ENCODE data around the gene FBN1. TPM values are rescaled to one million over a fixed set of nuclear protein-coding genes. Genes with fewer than 3 reads are reported as not detected.
A peak's percentile ranks its signal among the peaks of the same experiment; 100 is the strongest.

The FBN1 gene
- total RNA-seq, 1 donor from 2014 or later = 18.8 TPM

GRCh38 chr15:48653216-48653615 lies 7.7 kb upstream of the FBN1 start:
- no peak for FAIRE-seq

GRCh38 chr15:48652510-48653076 lies 7.1 kb upstream of the FBN1 start:
- FAIRE-seq = no peak
- no peak for DNase-seq (ENCODE audit: low spot score in 2 of 2)

More at GRCh38 chr15:48653216-48653615, 7.7 kb upstream of the FBN1 start:
- DNase-seq (ENCODE audit: low spot score in 2 of 2) = no peak

GRCh38 chr15:48650931-48651330 lies 5.4 kb upstream of the FBN1 start:
- FAIRE-seq (no peak), DNase-seq (ENCODE audit: low spot score in 2 of 2) (no peak)

GRCh38 chr15:48647962-48648361 lies 2.5 kb upstream of the FBN1 start:
- no peak for FAIRE-seq

GRCh38 chr15:48646331-48646730 lies 822 bp upstream of the FBN1 start:
- no peak for FAIRE-seq

More at GRCh38 chr15:48647962-48648361, 2.5 kb upstream of the FBN1 start:
- peak in 1 of 2 donors; percentile 19 for DNase-seq (ENCODE audit: low spot score in 2 of 2)

GRCh38 chr15:48644827-48645557 lies 517 bp downstream of the FBN1 start:
- FAIRE-seq (no peak), DNase-seq (ENCODE audit: low spot score in 2 of 2) (peak; percentile 54 to 70)

More at GRCh38 chr15:48646331-48646730, 822 bp upstream of the FBN1 start:
- DNase-seq (ENCODE audit: low spot score in 2 of 2) = no peak

- no peak for FAIRE-seq
- DNase-seq (ENCODE audit: low spot score in 2 of 2) = no peak
These were observed 1.1 kb downstream of the FBN1 start for GRCh38 chr15:48644467-48644826.

GRCh38 chr15:48643776-48644466 lies 1.6 kb downstream of the FBN1 start:
- DNase-seq (ENCODE audit: low spot score in 2 of 2) = peak in 1 of 2 donors; percentile 17
- no peak for FAIRE-seq

- FAIRE-seq = no peak
- DNase-seq (ENCODE audit: low spot score in 2 of 2) = no peak
These were observed 2.3 kb downstream of the FBN1 start for GRCh38 chr15:48643206-48643605.

- FAIRE-seq (no peak), DNase-seq (ENCODE audit: low spot score in 2 of 2) (no peak)
These were observed 2.7 kb downstream of the FBN1 start for GRCh38 chr15:48642795-48643194.

- peak in 1 of 2 donors; percentile 31 for DNase-seq (ENCODE audit: low spot score in 2 of 2)
- no peak for FAIRE-seq
These were observed 4.1 kb downstream of the FBN1 start for GRCh38 chr15:48641416-48641815.

- FAIRE-seq (no peak), DNase-seq (ENCODE audit: low spot score in 2 of 2) (no peak)
These were observed 6.5 kb downstream of the FBN1 start for GRCh38 chr15:48638963-48639362.

- no peak for FAIRE-seq
These were observed 7.9 kb downstream of the FBN1 start for GRCh38 chr15:48637639-48638038.

GRCh38 chr15:48636511-48636910 lies 9.0 kb downstream of the FBN1 start:
- FAIRE-seq (no peak), DNase-seq (ENCODE audit: low spot score in 2 of 2) (no peak)

More at GRCh38 chr15:48637639-48638038, 7.9 kb downstream of the FBN1 start:
- no peak for DNase-seq (ENCODE audit: low spot score in 2 of 2)

- FAIRE-seq = no peak
- DNase-seq (ENCODE audit: low spot score in 2 of 2) = no peak
These were observed 10.6 kb downstream of the FBN1 start for GRCh38 chr15:48634893-48635292.

GRCh38 chr15:48634096-48634495 lies 11.4 kb downstream of the FBN1 start:
- FAIRE-seq (no peak), DNase-seq (ENCODE audit: low spot score in 2 of 2) (no peak)

GRCh38 chr15:48632651-48633050 lies 12.9 kb downstream of the FBN1 start:
- DNase-seq (ENCODE audit: low spot score in 2 of 2) (no peak), FAIRE-seq (no peak)

- DNase-seq (ENCODE audit: low spot score in 2 of 2) (no peak), FAIRE-seq (no peak)
These were observed 14.2 kb downstream of the FBN1 start for GRCh38 chr15:48631176-48631770.

- no peak for FAIRE-seq
These were observed 15.3 kb downstream of the FBN1 start for GRCh38 chr15:48630245-48630644.

GRCh38 chr15:48628832-48629231 lies 16.7 kb downstream of the FBN1 start:
- no peak for DNase-seq (ENCODE audit: low spot score in 2 of 2)
- FAIRE-seq = no peak

More at GRCh38 chr15:48630245-48630644, 15.3 kb downstream of the FBN1 start:
- DNase-seq (ENCODE audit: low spot score in 2 of 2) = no peak
